Ishikawa (cell line): ENCODE measurements around the gene OSM.

Experiments used
- CEBPB ChIP-seq: IDR thresholded peaks from 2 replicates; pipeline ENCODE4 v1.6.1; 2012
- CREB1 ChIP-seq: IDR thresholded peaks from 2 replicates; pipeline ENCODE4 v1.6.1; 2012; ENCODE audit warnings: low read depth
- EGR1 ChIP-seq: IDR thresholded peaks from 2 replicates; pipeline ENCODE4 v1.6.1; 2012
- EP300 ChIP-seq: IDR thresholded peaks from 2 replicates; pipeline ENCODE4 v1.6.1; 2012; ENCODE audit warnings: borderline replicate concordance
- FOXM1 ChIP-seq: IDR thresholded peaks from 2 replicates; pipeline ENCODE4 v1.6.1; 2012; ENCODE audit warnings: low read depth, borderline replicate concordance
- MAX ChIP-seq: IDR thresholded peaks from 2 replicates; pipeline ENCODE4 v1.6.1; 2012
- NFIC ChIP-seq: IDR thresholded peaks from 2 replicates; pipeline ENCODE4 v1.6.1; 2012
- RAD21 ChIP-seq: IDR thresholded peaks from 2 replicates; pipeline ENCODE4 v1.6.1; 2012; ENCODE audit warnings: low read depth
- REST ChIP-seq: IDR thresholded peaks from 2 replicates; pipeline ENCODE4 v1.6.1; 2012; ENCODE audit warnings: low read depth, mild to moderate bottlenecking
- TAF1 ChIP-seq: IDR thresholded peaks from 2 replicates; pipeline ENCODE4 v1.6.1; 2012; ENCODE audit warnings: low read depth, mild to moderate bottlenecking
- TCF12 ChIP-seq: IDR thresholded peaks from 2 replicates; pipeline ENCODE4 v1.6.1; 2012; ENCODE audit warnings: low read depth
- TEAD4 ChIP-seq: IDR thresholded peaks from 2 replicates; pipeline ENCODE4 v1.6.1; 2012
- USF1 ChIP-seq: IDR thresholded peaks from 2 replicates; pipeline ENCODE4 v1.6.1; 2012
- YY1 ChIP-seq: IDR thresholded peaks from 2 replicates; pipeline ENCODE4 v1.6.1; 2012; ENCODE audit warnings: low read depth
- ZBTB7A ChIP-seq: IDR thresholded peaks from 2 replicates; pipeline ENCODE4 v1.6.1; 2012; ENCODE audit warnings: low read depth

Gene OSM

GRCh38 chr22:30265823-30266444 lies 717 bp downstream of the OSM start:
- TF ChIP-seq EGR1 (no peak), CEBPB (no peak), TEAD4 (no peak), MAX (no peak), RAD21 (no peak), FOXM1 (no peak), REST (no peak), USF1 (no peak), ZBTB7A (no peak), NFIC (no peak), TCF12 (no peak), EP300 (no peak), CREB1 (no peak), YY1 (no peak), TAF1 (no peak)

GRCh38 chr22:30265131-30265720 lies 1.4 kb downstream of the OSM start:
- TF ChIP-seq EGR1 (no peak), CREB1 (no peak), YY1 (no peak), NFIC (no peak), MAX (no peak), CEBPB (no peak), TCF12 (no peak), ZBTB7A (no peak), USF1 (no peak), REST (no peak), TAF1 (no peak), TEAD4 (no peak), EP300 (no peak), FOXM1 (no peak)

- TF ChIP-seq NFIC (no peak), CREB1 (no peak), TAF1 (no peak), CEBPB (no peak), MAX (no peak), RAD21 (no peak), USF1 (no peak), FOXM1 (no peak)
Measured at GRCh38 chr22:30263883-30264282, 2.8 kb downstream of the OSM start.

- peak; percentile 62 for TF ChIP-seq RAD21
- no peak for TF ChIP-seq TEAD4
- no peak for TF ChIP-seq ZBTB7A
- no peak for TF ChIP-seq TCF12
- no peak for TF ChIP-seq MAX
- TF ChIP-seq REST = no peak
- TF ChIP-seq CEBPB = no peak
- TF ChIP-seq USF1 = peak; percentile 28; the same call in 1 of the 2 replicates
- no peak for TF ChIP-seq NFIC
- no peak for TF ChIP-seq CREB1
- TF ChIP-seq EP300 = no peak
- no peak for TF ChIP-seq FOXM1
- no peak for TF ChIP-seq EGR1
- 0 out of 2 replicates have a peak, but pooled peaks have one; percentile 43 for TF ChIP-seq YY1
- no peak for TF ChIP-seq TAF1
Measured at GRCh38 chr22:30262917-30263741, 3.5 kb downstream of the OSM start.
